NCI-H345 treated with DMSO at 0.1 percent for 48 hours (cell line): ENCODE measurements around the gene BRD8.
A peak's percentile ranks its signal among the peaks of the same experiment; 100 is the strongest.
"Not testable (repeated sequence)": the region's sequence is repeated elsewhere in the genome, so short reads cannot be mapped to it uniquely, and the experiment has no call there.

Experiments
- DNase-seq: peaks from one replicate; lab custom pipeline; 2025; ENCODE audit not compliant: unreplicated experiment; lab: John Stamatoyannopoulos, UW

Gene BRD8, protein sequence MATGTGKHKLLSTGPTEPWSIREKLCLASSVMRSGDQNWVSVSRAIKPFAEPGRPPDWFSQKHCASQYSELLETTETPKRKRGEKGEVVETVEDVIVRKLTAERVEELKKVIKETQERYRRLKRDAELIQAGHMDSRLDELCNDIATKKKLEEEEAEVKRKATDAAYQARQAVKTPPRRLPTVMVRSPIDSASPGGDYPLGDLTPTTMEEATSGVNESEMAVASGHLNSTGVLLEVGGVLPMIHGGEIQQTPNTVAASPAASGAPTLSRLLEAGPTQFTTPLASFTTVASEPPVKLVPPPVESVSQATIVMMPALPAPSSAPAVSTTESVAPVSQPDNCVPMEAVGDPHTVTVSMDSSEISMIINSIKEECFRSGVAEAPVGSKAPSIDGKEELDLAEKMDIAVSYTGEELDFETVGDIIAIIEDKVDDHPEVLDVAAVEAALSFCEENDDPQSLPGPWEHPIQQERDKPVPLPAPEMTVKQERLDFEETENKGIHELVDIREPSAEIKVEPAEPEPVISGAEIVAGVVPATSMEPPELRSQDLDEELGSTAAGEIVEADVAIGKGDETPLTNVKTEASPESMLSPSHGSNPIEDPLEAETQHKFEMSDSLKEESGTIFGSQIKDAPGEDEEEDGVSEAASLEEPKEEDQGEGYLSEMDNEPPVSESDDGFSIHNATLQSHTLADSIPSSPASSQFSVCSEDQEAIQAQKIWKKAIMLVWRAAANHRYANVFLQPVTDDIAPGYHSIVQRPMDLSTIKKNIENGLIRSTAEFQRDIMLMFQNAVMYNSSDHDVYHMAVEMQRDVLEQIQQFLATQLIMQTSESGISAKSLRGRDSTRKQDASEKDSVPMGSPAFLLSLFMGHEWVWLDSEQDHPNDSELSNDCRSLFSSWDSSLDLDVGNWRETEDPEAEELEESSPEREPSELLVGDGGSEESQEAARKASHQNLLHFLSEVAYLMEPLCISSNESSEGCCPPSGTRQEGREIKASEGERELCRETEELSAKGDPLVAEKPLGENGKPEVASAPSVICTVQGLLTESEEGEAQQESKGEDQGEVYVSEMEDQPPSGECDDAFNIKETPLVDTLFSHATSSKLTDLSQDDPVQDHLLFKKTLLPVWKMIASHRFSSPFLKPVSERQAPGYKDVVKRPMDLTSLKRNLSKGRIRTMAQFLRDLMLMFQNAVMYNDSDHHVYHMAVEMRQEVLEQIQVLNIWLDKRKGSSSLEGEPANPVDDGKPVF

DNA sequence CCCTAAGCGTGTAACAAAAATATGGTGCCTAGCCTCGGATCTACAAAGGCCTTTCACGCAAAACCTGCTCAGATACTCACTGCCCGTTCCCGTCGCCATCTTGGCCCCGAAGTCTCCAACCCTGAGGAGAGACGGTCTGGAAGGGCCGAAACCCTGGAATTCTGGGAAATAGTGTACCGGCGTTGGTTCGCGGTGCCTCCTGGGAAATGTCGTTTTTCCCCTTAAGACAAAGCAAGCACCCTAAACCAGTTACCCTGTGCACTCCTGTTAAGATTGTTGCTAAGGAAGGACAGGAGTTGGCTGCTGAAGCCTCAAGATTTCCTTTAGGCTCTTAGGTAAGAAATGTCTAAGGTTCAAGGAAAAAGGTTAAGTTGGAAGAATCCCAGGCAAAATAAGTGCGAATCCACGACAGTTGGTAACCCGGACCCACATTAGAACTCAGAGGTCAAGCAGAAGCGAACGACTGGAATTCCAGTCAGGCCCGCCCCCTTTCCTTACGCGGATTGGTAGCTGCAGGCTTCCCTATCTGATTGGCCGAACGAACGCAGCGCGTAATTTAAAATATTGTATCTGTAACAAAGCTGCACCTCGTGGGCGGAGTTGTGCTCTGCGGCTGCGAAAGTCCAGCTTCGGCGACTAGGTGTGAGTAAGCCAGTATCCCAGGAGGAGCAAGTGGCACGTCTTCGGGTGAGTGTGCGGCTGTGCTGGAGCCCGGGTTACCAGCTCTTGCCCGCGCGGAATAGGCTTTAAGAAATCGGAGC lies at the start of gene BRD8, which contains the start of gene KIF20A:
TSS of gene BRD8 (minus strand) at position 115 of the 761 bp plus-strand sequence. CDS start at position 99, 16 bp downstream.
TSS of gene KIF20A (plus strand) at position 597 of the 761 bp plus-strand sequence. CDS start 569 bp downstream, outside the sequence.
- peak; percentile 99 for DNase-seq

DNA sequence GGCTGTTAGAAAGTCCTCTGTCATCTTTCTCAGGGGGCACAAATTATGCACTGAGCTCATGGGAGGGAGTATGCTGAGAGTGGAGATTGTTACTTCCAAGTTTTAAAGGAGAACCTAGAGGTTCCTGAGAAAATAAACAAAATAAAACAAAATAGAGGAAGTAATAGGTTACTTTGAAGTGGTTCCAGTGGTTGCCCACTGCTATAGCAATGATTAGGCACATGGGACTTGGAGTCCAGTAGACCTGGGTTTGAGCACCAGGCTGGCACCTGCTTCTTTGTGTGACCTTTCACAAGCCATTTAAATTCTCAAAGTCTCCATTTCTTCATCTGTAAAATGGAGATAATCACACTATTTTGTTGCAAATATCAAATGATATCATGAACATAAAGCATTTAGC lies 48.5 kb upstream of the BRD8 start:
- DNase-seq: no peak

DNA sequence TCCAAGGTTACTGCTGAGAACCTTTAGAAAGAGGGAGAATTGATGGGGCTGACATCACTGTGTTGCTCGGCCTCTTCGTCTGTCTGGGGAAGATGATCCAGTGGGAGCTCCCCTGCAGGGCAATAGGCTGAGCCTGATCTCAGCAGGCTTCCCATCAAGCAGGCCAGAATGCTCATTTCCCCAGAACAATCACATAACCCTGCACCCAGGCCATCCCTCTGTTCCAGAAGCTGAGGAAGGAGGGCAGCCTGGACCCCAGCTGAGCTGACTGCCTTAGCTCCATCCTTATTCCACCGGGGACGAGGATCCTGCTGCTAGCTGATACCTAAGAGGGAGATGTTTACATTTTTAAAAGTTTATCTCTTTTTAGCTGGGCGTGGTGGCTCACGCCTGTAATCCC lies 46.3 kb upstream of the BRD8 start:
- DNase-seq: no peak

DNA sequence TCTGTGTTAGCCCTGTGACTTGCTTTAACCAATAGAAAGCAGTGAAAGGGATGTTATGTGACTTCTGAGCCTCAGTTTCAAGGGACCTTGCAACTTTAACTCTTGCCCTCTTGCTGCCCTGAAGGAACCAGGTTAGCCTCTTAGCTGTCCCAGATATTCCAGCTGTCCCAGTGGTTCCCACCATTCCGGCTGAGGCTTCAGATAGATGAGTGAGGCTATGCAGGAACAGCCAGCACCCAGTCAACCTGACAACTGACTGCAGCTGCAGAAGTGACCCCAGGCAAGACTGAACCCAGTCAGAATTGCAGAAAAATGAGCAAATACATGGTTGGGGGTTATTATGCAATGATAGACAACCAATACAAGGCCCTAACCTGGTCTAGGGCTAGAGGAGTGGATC lies 45.1 kb upstream of the BRD8 start:
- no peak for DNase-seq

DNA sequence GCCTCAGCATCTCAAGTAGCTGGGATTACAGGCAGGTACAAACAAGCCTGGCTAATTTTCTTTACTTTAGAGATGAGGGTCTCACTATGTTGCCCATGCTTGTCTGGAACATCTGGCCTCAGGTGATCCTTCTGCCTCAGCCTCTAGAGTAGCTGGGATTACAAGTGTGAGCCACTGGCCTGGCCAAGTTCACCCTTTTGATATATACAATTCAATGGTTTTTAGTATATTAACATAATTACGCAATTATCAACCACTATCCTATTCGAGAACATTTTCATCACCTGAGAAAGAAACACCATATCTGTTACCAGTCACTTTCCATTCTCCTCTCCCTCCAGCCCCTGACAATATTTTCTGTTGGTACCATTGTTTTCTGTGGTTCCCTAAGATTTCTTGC lies 38.4 kb upstream of the BRD8 start:
- no peak for DNase-seq

DNA sequence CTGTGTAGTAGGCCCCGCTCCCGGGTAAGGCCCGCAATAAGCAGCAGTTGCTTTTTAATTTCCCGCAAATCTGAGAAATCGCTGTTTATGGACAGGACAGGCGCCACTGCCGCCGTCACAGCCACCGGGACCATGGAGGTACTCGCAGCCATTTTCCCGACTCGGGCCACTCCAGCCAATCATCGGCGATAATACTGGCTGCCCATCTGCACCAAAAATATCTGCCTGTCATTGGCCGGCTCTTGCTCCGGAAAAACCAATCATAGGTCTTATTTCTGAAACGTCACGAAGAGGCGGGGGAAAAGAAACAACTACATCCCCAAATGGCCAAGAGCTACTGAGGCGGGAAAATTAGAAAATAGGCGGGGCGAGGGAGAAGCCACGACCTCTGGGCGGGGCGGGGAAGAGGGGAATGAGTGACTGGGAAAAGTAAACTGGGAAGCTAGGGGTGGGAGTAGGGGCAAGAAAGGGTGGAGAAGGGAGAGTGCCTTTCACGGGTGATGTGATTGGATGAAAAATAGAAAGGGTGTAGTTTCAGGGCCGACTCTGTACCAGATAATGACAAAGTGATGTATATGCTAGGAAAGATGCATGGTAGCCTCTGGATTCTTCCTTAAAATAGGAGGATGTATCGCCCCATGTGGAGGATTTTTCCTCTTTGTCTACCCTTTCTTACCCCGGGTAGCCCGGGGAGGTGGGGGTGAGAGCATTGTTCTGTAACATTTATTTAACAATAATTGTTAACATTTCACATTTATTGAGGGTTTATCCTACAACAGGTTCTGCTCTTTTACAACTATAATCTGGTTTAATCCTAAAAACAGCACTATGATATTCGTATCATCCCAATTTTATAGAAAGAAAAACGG lies 35.0 kb upstream of the BRD8 start, which contains the start of gene CDC23:
TSS of gene CDC23 (minus strand) at position 163 of the 869 bp plus-strand sequence. CDS start at position 152, 11 bp downstream.
- peak; percentile 99 for DNase-seq

DNA sequence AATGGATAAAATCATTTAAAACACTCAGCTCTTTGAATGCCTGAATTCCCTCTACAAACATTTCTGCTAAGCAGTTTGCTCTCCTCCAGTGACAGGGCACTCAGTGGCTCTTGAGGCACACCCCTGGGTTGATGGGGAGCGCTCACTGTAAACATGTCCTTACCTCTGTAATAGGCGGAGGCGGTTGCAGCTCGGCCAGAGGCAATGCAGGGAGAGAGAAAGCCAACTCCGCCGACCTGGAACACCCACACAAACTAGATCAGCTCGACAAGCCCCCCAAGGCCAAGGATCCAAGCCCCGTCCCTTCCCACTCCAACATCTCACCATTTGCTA lies 34.4 kb upstream of the BRD8 start:
- no peak for DNase-seq

DNA sequence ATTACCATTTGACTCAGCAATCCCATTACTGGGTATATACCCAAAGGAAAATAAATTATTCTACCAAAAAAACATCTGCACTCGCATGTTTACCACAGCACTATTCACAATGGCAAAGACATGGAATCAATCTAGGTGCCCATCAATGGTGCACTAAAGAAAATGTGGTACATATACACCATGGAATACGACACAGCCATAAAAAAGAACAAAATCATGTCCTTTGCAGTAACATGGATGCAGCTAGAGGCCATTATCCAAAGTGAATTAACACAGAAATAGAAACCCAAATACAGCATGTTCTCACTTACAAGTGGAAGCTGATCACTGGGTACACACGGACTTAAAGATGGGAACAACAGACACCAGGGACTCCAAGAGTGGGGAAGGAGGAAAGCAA lies 32.6 kb upstream of the BRD8 start:
- no peak for DNase-seq

DNA sequence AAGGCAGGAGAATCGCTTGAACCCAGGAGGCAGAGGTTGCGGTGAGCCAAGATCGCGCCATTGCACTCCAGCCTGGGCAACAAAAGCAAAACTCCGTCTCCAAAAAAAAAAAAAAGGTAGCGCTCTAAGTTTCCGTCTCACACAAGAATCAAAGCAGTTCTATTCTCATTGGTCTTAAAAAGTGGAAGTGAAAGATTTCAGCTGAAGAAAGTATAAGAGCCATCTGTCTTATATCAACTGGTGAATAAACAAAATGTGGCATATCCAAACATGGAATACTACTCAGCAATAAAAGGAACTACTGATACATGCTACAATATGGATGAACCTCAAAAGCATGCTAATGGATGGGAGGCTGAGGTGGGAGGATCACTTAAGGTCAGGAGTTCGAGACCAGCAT lies 15.4 kb upstream of the BRD8 start:
- DNase-seq: not testable (repeated sequence)

DNA sequence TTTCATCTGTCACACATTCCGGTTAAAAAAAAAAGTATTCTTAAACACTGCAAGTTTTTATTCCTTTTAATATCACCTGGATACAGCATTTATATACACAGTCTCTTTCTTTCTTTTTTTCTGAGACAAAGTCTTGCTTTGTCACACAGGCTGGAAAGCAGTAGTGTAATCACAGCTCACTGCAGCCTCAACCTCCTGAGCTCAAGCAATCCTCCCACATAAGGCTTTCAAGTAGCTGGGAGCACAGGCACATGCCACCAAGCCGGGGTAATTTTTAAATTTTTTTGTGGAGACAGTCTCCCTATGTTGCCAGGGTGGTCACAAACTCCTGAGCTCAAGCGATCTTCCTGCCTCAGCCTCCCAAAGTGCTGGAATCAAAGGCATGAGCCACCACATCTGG lies 14.4 kb upstream of the BRD8 start:
- no peak for DNase-seq

DNA sequence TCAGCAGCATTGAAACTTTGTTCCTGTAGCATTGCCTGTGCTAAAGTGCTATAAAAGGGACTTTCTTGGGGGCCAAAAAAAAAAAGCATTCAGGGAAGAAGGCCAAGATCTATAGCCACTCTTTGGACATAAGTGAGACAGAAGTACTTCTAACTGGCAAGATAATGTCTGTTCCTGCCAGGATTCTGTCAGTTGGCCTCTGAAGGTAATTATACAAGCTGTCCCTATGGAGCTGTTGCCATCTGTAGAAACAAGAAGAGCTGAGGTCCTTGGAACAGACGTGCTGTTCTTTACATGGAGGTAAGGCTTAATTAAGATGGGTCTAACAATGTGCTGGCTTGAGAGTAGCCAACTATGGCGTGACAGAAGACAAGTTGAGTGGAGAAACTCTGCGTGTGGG lies 10.2 kb upstream of the BRD8 start:
- no peak for DNase-seq

DNA sequence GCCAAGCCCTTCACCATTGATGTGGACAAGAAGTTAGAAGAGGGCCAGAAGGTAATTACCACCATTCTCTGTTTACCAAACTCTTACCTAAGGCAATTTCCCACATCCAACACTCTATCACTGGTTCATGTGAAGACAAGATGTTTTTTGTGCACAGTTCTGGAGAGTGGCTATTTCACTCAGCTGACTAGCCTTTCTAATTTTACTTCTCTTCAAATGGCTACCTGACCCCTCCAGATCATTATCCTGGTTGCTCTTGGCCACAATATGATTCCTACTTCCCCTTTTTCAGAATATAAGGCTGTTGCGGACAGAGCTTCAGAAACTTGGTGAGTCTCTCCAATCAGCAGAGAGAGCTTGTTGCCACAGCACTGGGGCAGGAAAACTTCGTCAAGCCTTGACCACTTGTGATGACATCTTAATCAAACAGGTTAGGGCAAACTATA lies 7.6 kb upstream of the BRD8 start:
- no peak for DNase-seq

DNA sequence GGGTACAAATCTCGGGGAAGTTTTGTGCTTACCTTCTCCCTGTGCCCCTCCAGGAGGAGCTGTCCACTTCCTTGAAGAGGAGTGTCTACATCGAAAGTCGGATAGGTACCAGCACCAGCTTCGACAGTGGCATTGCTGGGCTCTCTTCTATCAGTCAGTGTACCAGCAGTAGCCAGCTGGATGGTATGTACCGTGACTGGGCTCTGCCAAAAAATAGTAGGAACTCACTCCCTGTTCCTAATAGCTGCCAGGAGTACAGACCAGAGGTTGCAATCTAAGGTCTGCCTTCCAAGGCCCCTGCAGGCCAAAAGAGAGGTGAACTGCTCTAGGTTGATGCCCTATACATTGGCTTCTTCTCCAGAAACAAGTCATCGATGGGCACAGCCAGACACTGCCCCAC lies 4.4 kb upstream of the BRD8 start:
- no peak for DNase-seq

DNA sequence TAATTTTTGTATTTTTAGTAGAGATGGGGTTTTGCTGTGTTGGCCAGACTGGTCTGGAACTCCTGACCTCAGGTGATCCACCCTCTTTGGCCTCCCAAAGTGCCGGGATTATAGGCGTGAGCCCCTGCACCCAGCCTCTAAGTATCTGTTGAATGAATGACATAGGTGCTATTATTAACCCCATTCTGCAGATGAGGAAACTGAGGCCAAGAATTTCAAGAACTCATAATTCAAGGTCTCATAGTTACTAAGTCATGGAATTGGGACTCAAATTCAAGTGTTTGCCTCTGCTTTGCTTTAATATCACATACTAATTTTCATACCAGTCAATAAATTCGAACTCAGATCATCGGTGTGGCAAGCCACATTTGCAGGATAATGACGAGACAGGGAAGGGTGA lies 2.4 kb upstream of the BRD8 start:
- no peak for DNase-seq

DNA sequence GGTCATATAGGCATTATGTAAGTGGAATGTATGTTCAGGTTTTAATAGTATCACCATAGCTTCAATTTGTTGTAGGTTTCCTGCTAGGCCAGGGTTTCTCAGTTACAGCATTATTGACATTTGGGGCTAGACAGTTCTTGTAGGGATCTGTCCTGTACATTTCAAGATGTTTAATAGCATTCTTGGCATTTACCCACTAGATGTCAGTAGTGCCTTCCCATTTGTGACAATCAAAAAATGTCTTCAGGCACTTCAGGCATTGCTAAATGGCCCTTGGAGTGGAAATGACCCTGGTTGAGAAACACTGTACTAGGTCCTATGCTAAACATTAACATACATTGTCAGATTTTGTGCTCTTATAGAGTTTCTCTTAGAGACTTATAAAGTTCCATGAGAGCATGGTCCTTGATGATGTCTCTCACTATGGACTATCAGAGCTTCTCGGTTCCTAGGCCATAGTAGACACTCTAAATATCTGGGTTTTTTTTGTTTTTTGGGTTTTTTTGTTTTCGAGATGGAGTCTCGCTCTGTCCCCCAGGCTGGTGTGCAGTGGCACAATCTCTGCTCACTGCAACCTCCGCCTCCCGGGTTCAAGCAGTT lies 1.9 kb upstream of the BRD8 start:
- peak; percentile 29 for DNase-seq

DNA sequence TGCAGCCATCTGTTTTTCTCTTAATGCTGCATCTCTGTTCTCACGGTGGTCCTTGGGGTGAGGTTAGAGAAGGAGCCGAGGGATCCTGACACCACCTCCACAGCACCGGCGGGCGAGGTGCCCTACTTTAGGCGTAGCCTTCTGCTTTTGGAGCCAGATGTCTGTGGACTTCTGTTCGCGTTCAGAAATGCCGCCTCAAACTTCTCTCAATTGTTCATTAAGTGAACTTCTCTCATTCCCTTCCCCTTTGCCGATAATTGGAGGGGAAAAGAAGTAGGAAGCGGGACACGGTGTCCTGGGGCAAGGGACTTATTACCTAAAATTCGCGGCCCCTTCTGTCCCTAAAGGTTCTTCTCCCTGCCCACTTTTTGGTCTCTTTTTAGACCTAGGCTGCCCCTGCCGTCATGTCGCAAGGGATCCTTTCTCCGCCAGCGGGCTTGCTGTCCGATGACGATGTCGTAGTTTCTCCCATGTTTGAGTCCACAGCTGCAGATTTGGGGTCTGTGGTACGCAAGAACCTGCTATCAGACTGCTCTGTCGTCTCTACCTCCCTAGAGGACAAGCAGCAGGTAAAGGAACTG lies 937 bp upstream of the BRD8 start:
- DNase-seq: no peak

DNA sequence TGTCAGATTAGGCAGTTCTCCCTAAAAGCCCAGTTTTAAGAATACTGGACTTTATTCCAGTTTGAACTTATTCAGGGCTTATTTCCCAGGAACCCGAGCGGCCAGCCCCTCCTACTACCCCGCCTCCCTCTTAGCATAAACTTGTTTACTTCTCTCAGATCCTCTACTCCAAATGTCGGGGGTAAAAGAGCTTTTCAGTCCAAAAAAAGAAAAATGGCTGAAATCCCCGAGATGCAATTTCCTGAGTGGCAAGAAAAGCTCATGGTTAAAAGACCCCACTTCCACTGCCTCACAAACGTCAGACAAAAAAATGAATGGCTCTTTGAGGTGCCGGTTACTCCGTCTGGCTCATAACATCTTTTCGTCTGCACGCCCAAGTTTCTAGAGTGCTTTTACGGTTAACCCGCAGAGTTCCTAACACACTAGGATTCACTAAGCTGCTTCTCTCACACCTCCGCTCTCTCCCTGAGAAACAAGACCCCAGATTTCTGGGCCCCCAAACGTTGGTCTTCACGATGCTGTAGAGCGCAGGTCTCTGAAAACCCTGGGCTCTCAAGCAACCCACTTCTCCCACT lies 402 bp downstream of the BRD8 start:
- peak; percentile 50 for DNase-seq

DNA sequence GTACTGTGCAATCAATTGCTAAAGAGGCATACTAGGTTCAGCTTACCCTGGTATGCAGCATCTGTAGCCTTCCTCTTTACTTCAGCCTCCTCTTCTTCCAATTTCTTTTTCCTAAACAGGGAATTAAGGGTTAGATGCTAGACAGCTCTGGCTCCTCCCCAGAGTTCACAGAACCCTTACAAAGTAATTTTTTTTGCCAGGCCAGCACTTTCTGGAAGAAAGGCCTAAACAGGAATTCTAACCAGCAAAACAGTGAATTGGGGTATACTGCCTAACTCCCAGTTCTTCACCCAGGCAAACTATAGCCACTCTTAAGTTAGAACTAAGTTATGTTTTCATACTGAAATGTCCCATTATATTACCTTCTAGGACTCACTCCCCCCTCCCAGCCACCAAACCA lies 8.1 kb downstream of the BRD8 start:
- DNase-seq: no peak
